SK-N-SH (cell line): ENCODE data around the gene RAP1GAP. TPM values are rescaled to one million over a fixed set of nuclear protein-coding genes. Genes with fewer than 3 reads are reported as not detected.

ENCODE experiments used
- CTCF ChIA-PET: fragments of 300-600, 350-600 bp; formaldehyde crosslinking; extraction: SDS; loops from one replicate; lab custom pipeline; 2021; lab: Yijun Ruan, JAX
- POLR2A ChIA-PET: fragments of 350-600 bp; sonication (Branson Sonifier 250); formaldehyde crosslinking; extraction: SDS; loops from one replicate; lab custom pipeline; 2020; ENCODE audit warnings: antibody characterized with exemption, inconsistent platforms; lab: Yijun Ruan, JAX
- DNase-seq: peaks from one replicate; pipeline ENCODE4 v3.0.0; 2012
- H2AFZ ChIP-seq: fragments of 200-600 bp; sonication (generic); 2 replicates; pipeline ENCODE4 v1.8.1; 2016; ENCODE audit warnings: antibody characterized with exemption, mild to moderate bottlenecking, low read depth
- H3F3A ChIP-seq: fragments of 200-600 bp; sonication (generic); replicated peaks from 2 replicates; pipeline ENCODE3; 2016; ENCODE audit warnings: antibody characterized with exemption, mild to moderate bottlenecking; ENCODE audit not compliant: insufficient read depth
- H3K27ac ChIP-seq, 2 experiments: fragments of 200-500 bp in 1 of 2; fragments of 200-600 bp in 1 of 2; sonication (Bioruptor generic) in 1 of 2; sonication (generic), shearing (Covaris generic) in 1 of 2; 2 replicates each; pipeline versions ENCODE4 v1.5.1 to v1.6.1; 2014 to 2016; ENCODE audit warnings: low read depth in 2 of 2, inconsistent platforms in 1 of 2, low read length in 1 of 2, mild to moderate bottlenecking in 1 of 2, mixed read lengths in 1 of 2
- H3K27me3 ChIP-seq: fragments of 200-600 bp; sonication (generic), shearing (Covaris generic); 2 replicates; pipeline ENCODE4 v1.6.1; 2016; ENCODE audit warnings: mixed run types; ENCODE audit not compliant: insufficient read depth
- H3K36me3 ChIP-seq, 2 experiments: fragments of 200-500 bp in 1 of 2; fragments of 200-600 bp in 1 of 2; sonication (Bioruptor generic) in 1 of 2; sonication (generic) in 1 of 2; replicated peaks in 1 of 2; 2 replicates each; pipeline versions ENCODE3 to v1.5.1; 2014 to 2016; ENCODE audit warnings: low read length in 1 of 2, mild to moderate bottlenecking in 1 of 2; ENCODE audit not compliant: insufficient read depth in 2 of 2, control insufficient read depth in 1 of 2
- H3K4me1 ChIP-seq, 2 experiments: fragments of 200-500 bp in 1 of 2; fragments of 200-600 bp in 1 of 2; sonication (Bioruptor generic) in 1 of 2; sonication (generic), shearing (Covaris generic) in 1 of 2; 2 replicates each; pipeline versions ENCODE4 v1.5.1 to v1.6.1; 2014 to 2016; ENCODE audit warnings: low read depth in 1 of 2, low read length in 1 of 2, mixed run types in 1 of 2; ENCODE audit not compliant: insufficient read depth in 2 of 2, control insufficient read depth in 1 of 2
- H3K4me2 ChIP-seq: fragments of 200-600 bp; sonication (generic), shearing (Covaris generic); 2 replicates; pipeline ENCODE4 v1.6.1; 2017; ENCODE audit warnings: mixed run types
- H3K4me3 ChIP-seq, 2 experiments: fragments of 200-500 bp in 1 of 2; fragments of 200-600 bp in 1 of 2; sonication (Bioruptor generic) in 1 of 2; sonication (generic), shearing (Covaris generic) in 1 of 2; 2 replicates each; pipeline versions ENCODE4 v1.5.1 to v1.8.1; 2014 to 2016; ENCODE audit warnings: low read depth in 2 of 2, inconsistent platforms in 1 of 2, low read length in 1 of 2, mild to moderate bottlenecking in 1 of 2, mixed read lengths in 1 of 2, moderate library complexity in 1 of 2
- H3K79me2 ChIP-seq: fragments of 200-600 bp; sonication (generic); 2 replicates; pipeline ENCODE4 v1.8.1; 2017; ENCODE audit warnings: mild to moderate bottlenecking; ENCODE audit not compliant: insufficient read depth
- H3K9ac ChIP-seq: fragments of 200-600 bp; sonication (generic); 2 replicates; pipeline ENCODE4 v1.6.1; 2017; ENCODE audit warnings: mixed run types
- H3K9me2 ChIP-seq: fragments of 200-600 bp; sonication (generic); 2 replicates; pipeline ENCODE4 v1.6.1; 2017; ENCODE audit warnings: mixed run types
- H3K9me3 ChIP-seq: fragments of 200-600 bp; sonication (generic); 2 replicates; pipeline ENCODE4 v1.6.1; 2017; ENCODE audit warnings: mixed run types, mild to moderate bottlenecking, moderate library complexity
- H4K20me1 ChIP-seq: fragments of 200-600 bp; sonication (generic); 2 replicates; pipeline ENCODE4 v1.6.1; 2017; ENCODE audit warnings: mild to moderate bottlenecking, mixed run types; ENCODE audit not compliant: insufficient read depth
- EZH2phosphoT487 ChIP-seq: fragments of 200-600 bp; sonication (generic); IDR thresholded peaks from 2 replicates; pipeline ENCODE4 v1.6.1; 2017; ENCODE audit warnings: low read depth, mixed run types, mild to moderate bottlenecking, antibody characterized with exemption, moderate library complexity, borderline replicate concordance
- GATA2 ChIP-seq: sonication (generic); formaldehyde crosslinking; IDR thresholded peaks from 2 replicates; pipeline ENCODE4 v1.5.0; 2020; ENCODE audit warnings: mild to moderate bottlenecking, missing genetic modification reagents
- JUND ChIP-seq: IDR thresholded peaks from 2 replicates; pipeline ENCODE4 v1.4.0; 2012
- MAX ChIP-seq: IDR thresholded peaks from 2 replicates; pipeline ENCODE4 v1.4.0; 2012; ENCODE audit warnings: low read depth
- MEF2A ChIP-seq: IDR thresholded peaks from 2 replicates; pipeline ENCODE4 v1.4.0; 2012; ENCODE audit warnings: low read depth, borderline replicate concordance
- NFIC ChIP-seq: IDR thresholded peaks from 2 replicates; pipeline ENCODE4 v1.4.0; 2012; ENCODE audit warnings: borderline replicate concordance
- RCOR1 ChIP-seq: fragments of 150-350 bp; IDR thresholded peaks from 2 replicates; pipeline ENCODE4 v1.6.1; 2017; ENCODE audit warnings: antibody characterized with exemption, low read length
- TCF12 ChIP-seq: IDR thresholded peaks from 2 replicates; pipeline ENCODE4 v1.4.0; 2012
- TEAD4 ChIP-seq: IDR thresholded peaks from 2 replicates; pipeline ENCODE4 v1.4.0; 2012; ENCODE audit warnings: mild to moderate bottlenecking, borderline replicate concordance; ENCODE audit not compliant: insufficient read depth
- WGBS: methylation state at CpG from one replicate; pipeline ENCODE4 v1.1.6; 2017; ENCODE audit warnings: low lambda C conversion rate; 5-methylcytosine and 5-hydroxymethylcytosine counted together
- polyA plus RNA-seq, 3 experiments: library from polyadenylated mRNA; depleted of rRNA; stranded (reverse); fragments of >200 nt; gene quantifications; 2 replicates each; pipeline ENCODE4 v1.2.3, GENCODE V29; 2012
- TF ChIP-seq, protein P1 (sequence below): fragments of 200-600 bp; sonication (generic); IDR thresholded peaks from 2 replicates; pipeline ENCODE4 v1.6.1; 2017; ENCODE audit warnings: antibody characterized with exemption, mild to moderate bottlenecking, moderate library complexity

Gene RAP1GAP
- polyA plus RNA-seq, 1 of the 3 experiments (the other 2 are of a cell fraction) = 0.99 TPM

GRCh38 chr1:21605012-21605715 lies 64.0 kb downstream of the RAP1GAP start:
- H4K20me1 ChIP-seq = no peaks in the 10 kb centered on the region
- DNase-seq = no peak
- no peaks in the 10 kb centered on the region for H3K4me1 ChIP-seq
- H3K79me2 ChIP-seq = no peaks in the 10 kb centered on the region
- no peak overlapping the region for H3K4me3 ChIP-seq
- no peak overlapping the region for H3K27ac ChIP-seq
- H3K36me3 ChIP-seq = no peaks in the 10 kb centered on the region
- no peaks in the 10 kb centered on the region for H3K27me3 ChIP-seq
- no peaks in the 10 kb centered on the region for H3F3A ChIP-seq
- POLR2A ChIA-PET = no interaction called here
- H3K4me2 ChIP-seq = no peak overlapping the region
- H2AFZ ChIP-seq = no peak overlapping the region
- H3K9me2 ChIP-seq = no peaks in the 10 kb centered on the region
- TF ChIP-seq TEAD4 (no peak), NFIC (no peak), RCOR1 (no peak), TCF12 (no peak)
- H3K9me3 ChIP-seq = no peaks in the 10 kb centered on the region
- 100% methylated on average over 1 of the region's 7 CpGs for WGBS
- CTCF ChIA-PET = interaction anchor here (0.5 kb wide), 1 partner anchor 51 kb away, joined by 3 read pairs; no protein-coding TSS in a partner anchor
- no peak overlapping the region for H3K9ac ChIP-seq

DNA sequence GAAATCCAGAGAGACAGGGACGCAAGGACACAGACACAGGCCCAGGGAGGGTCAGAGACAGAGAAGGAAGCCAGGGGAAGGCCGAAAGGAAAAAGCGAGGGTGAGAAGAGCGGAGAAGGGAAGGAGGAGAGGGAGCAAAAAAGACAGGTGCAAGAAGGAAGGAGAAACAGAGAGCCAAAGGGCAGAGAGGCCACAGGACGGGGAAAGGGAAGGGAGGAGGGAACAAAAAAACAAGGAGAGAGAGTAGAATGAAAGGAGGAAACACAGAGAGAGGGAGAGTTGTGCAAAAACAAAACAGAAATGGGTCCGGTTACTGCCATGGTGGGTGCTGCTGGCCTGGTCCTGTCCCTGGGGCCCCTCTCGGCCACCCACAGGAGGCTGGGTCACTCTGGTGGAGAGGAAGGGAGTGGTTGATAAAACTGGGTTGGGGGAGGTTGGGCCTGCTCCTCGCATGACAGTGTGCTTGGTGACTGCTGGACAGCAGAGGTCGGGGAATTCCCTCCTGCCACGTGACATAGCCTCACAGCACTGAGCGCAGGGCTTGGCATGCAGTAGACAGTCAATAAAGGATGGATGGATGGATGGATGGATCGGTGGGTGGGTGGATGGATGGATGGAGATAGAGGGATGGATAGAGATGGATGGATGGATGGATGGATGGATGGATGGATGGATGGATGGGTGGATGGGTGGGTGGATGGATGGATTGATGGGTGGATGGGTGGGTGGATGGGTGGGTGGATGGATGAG lies 64.8 kb downstream of the RAP1GAP start:
- ChIA-PET CTCF (no interaction called here), POLR2A (no interaction called here)
- TF ChIP-seq MAX (no peak), MEF2A (no peak), GATA2 (no peak), EZH2phosphoT487 (no peak), JUND (no peak)
- TF ChIP-seq, protein P1, sequence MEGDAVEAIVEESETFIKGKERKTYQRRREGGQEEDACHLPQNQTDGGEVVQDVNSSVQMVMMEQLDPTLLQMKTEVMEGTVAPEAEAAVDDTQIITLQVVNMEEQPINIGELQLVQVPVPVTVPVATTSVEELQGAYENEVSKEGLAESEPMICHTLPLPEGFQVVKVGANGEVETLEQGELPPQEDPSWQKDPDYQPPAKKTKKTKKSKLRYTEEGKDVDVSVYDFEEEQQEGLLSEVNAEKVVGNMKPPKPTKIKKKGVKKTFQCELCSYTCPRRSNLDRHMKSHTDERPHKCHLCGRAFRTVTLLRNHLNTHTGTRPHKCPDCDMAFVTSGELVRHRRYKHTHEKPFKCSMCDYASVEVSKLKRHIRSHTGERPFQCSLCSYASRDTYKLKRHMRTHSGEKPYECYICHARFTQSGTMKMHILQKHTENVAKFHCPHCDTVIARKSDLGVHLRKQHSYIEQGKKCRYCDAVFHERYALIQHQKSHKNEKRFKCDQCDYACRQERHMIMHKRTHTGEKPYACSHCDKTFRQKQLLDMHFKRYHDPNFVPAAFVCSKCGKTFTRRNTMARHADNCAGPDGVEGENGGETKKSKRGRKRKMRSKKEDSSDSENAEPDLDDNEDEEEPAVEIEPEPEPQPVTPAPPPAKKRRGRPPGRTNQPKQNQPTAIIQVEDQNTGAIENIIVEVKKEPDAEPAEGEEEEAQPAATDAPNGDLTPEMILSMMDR = no peak
- no peak overlapping the region for H2AFZ ChIP-seq
- no peak overlapping the region for H3K4me2 ChIP-seq
- no peaks in the 10 kb centered on the region for H3K79me2 ChIP-seq
- 84% methylated on average over 12 of the region's 12 CpGs for WGBS
- H3F3A ChIP-seq = no peaks in the 10 kb centered on the region
- H3K9me3 ChIP-seq = no peaks in the 10 kb centered on the region
- no peak overlapping the region for H3K9ac ChIP-seq
- H3K9me2 ChIP-seq = no peaks in the 10 kb centered on the region
- H4K20me1 ChIP-seq = no peaks in the 10 kb centered on the region
- no peak for DNase-seq
- H3K27me3 ChIP-seq = no peaks in the 10 kb centered on the region
- H3K36me3 ChIP-seq = no peaks in the 10 kb centered on the region
- no peaks in the 10 kb centered on the region for H3K4me1 ChIP-seq
- H3K4me3 ChIP-seq = no peak overlapping the region
- no peak overlapping the region for H3K27ac ChIP-seq
